Esophagus squamous epithelium (tissue), 5 donors: ENCODE results near the gene SNX24. TPM values are rescaled to one million over a fixed set of nuclear protein-coding genes. Genes with fewer than 3 reads are reported as not detected.

Experiments used
- DNase-seq: peaks from one replicate; lab custom pipeline; 2025; lab: John Stamatoyannopoulos, UW
- H3K27ac ChIP-seq, 4 donors: fragments of 200-600 bp; sonication (generic); one replicate each; pipeline ENCODE4 v1.5.1; 2016 to 2019; ENCODE audit warnings: mild to moderate bottlenecking in 1 of 4
- H3K27me3 ChIP-seq, 4 donors: fragments of 200-600 bp; sonication (generic); 1 replicate in 3 of 4; 2 replicates in 1 of 4; pipeline versions ENCODE4 v1.5.1 to v1.6.0; 2017 to 2021; ENCODE audit warnings: antibody characterized with exemption in 1 of 4
- H3K36me3 ChIP-seq, 3 donors: fragments of 200-600 bp; sonication (generic); one replicate each; pipeline ENCODE4 v1.5.1; 2016 to 2019
- H3K4me1 ChIP-seq, 3 donors: fragments of 200-600 bp; sonication (generic); one replicate each; pipeline ENCODE4 v1.5.1; 2017 to 2019
- H3K4me3 ChIP-seq, 4 donors: fragments of 200-600 bp; sonication (generic); 1 replicate in 3 of 4; 2 replicates in 1 of 4; pipeline ENCODE4 v1.5.1; 2016 to 2019; ENCODE audit warnings: mild to moderate bottlenecking in 2 of 4, moderate library complexity in 1 of 4
- H3K9me3 ChIP-seq, 3 donors: fragments of 200-600 bp; sonication (generic); one replicate each; pipeline ENCODE4 v1.5.1; 2016 to 2019
- CTCF ChIP-seq, 6 experiments: fragments of 450-650 bp in 4 of 6; fragments of 200-600 bp in 2 of 6; sonication (generic) in 2 of 6; IDR thresholded peaks; one replicate each; pipeline ENCODE4 v1.5.1; 2016 to 2019; ENCODE audit warnings: antibody characterized with exemption in 6 of 6, mild to moderate bottlenecking in 4 of 6, moderate library complexity in 4 of 6
- POLR2A ChIP-seq, 4 donors: fragments of 450-650 bp; IDR thresholded peaks; one replicate each; pipeline ENCODE4 v1.6.1; 2017; ENCODE audit warnings: antibody characterized with exemption in 4 of 4, mild to moderate bottlenecking in 4 of 4, moderate library complexity in 3 of 4
- WGBS, 2 donors: methylation state at CpG; one replicate each; pipeline ENCODE4 v1.1.5; 2018; 5-methylcytosine and 5-hydroxymethylcytosine counted together
- intact Hi-C: fragments of 100-400 bp; cut with DNase I; formaldehyde crosslinking; loops from one replicate; pipeline ENCODE4 v1.15.0; 2022
- total RNA-seq, 4 donors: library from RNA; depleted of rRNA; stranded (reverse); fragments of >200 nt; gene quantifications; one replicate each; pipeline ENCODE4 v1.1.0, GENCODE V29; 2016
- donor health status: DM: yes; HTN: yes; CAD: no.

The SNX24 gene
- total RNA-seq, 4 donors from 2014 or later: 24.4 to 35.3 (median 28.6) TPM

DNA sequence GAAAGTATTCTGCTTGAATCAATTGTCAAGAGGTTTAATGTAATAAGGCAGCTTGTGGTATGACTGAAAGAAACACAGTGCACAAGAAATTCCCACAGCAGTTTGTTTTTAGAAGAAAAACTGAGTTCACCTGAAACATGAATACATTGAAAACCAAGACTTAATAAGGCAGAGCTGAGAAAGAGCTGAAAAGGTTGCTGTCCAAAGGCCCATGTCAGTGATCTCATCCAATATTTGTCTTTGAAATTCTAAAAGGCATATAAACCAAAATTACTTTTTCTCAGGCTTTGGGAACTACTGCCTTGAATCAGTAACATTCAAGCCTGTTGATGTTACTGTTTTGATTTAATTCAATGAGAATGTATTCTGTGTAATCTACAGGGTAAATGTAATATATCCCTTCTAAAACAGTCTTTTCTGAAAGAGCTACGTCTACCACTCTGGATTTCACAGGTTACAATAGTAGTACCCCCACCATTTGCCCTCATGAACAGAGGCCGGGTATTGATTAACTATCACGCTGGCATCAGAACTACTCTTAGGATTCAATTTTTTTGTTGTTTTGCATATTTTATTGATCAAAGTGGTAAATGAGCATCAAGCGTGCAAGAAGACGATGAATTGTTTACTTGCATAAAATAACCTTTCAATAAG lies 133.4 kb downstream of the SNX24 start:
- Histone ChIP-seq H3K9me3 (no peaks in the 10 kb centered on the region), H3K27ac (no peak overlapping the region), H3K4me3 (no peak overlapping the region), H3K36me3 (no peaks in the 10 kb centered on the region), H3K27me3 (no peaks in the 10 kb centered on the region), H3K4me1 (no peaks in the 10 kb centered on the region)
- WGBS, 2 donors: 95 to 96% methylated on average over 5 of the region's 5 CpGs
- DNase-seq: no peak
- no peak for TF ChIP-seq CTCF (IDR thresholded peaks at IDR 0.05)
- intact Hi-C loops: no loop called here

GRCh38 chr5:122981846-122982245 lies 136.4 kb downstream of the SNX24 start:
- no peak overlapping the region for H3K27ac ChIP-seq
- intact Hi-C loops: no loop called here
- H3K4me1 ChIP-seq: no peaks in the 10 kb centered on the region
- WGBS, 2 donors: 43 to 69% methylated on average over 2 of the region's 2 CpGs
- TF ChIP-seq POLR2A (IDR thresholded peaks at IDR 0.05) (no peak), CTCF (IDR thresholded peaks at IDR 0.05) (no peak)
- no peaks in the 10 kb centered on the region for H3K27me3 ChIP-seq
- no peak overlapping the region for H3K4me3 ChIP-seq
- H3K36me3 ChIP-seq: peaks cover 0 to 4% (median 0%) of the 10 kb centered on the region in 3 donors
- DNase-seq: no peak
- H3K9me3 ChIP-seq: no peaks in the 10 kb centered on the region

- TF ChIP-seq CTCF (IDR thresholded peaks at IDR 0.05) (no peak), POLR2A (IDR thresholded peaks at IDR 0.05) (no peak)
- H3K4me1 ChIP-seq: no peaks in the 10 kb centered on the region
- peaks cover 0 to 4% (median 0%) of the 10 kb centered on the region in 3 donors for H3K36me3 ChIP-seq
- no peak overlapping the region for H3K27ac ChIP-seq
- H3K9me3 ChIP-seq: no peaks in the 10 kb centered on the region
- H3K27me3 ChIP-seq: no peaks in the 10 kb centered on the region
- intact Hi-C loops: no loop called here
- no peak overlapping the region for H3K4me3 ChIP-seq
- WGBS, 2 donors: 0% methylated on average over 1 of the region's 1 CpG
- no peak for DNase-seq
These were observed 137.0 kb downstream of the SNX24 start for GRCh38 chr5:122982376-122982775.

DNA sequence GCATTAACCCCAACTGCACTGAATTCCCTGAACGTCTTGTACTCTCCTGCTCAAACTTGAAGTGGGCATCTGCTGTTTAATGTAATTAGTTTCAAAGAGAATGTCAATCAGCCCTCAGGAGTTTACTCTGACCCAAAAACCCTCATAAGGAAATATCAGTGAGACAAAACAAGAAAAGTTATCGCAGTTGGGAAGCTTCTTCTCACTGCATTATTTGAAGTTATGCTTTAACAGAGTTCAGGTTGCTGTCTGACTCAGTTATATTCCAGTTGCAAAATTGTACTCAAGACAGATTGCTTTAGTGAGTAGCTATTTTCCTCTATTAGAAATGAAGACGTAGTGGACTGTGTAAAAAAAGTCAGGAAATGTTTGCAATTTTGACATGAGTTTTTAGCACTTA lies 139.0 kb downstream of the SNX24 start:
- H3K9me3 ChIP-seq: no peaks in the 10 kb centered on the region
- TF ChIP-seq CTCF (IDR thresholded peaks at IDR 0.05): no peak
- no peak for TF ChIP-seq POLR2A (IDR thresholded peaks at IDR 0.05)
- intact Hi-C loops: no loop called here
- peaks cover 0 to 4% (median 0%) of the 10 kb centered on the region in 3 donors for H3K36me3 ChIP-seq
- no peak overlapping the region for H3K27ac ChIP-seq
- H3K4me1 ChIP-seq: no peaks in the 10 kb centered on the region
- no peak overlapping the region for H3K4me3 ChIP-seq
- DNase-seq: no peak
- 85 to 86% methylated on average over 3 of the region's 3 CpGs for WGBS, 2 donors
- no peaks in the 10 kb centered on the region for H3K27me3 ChIP-seq

- H3K4me3 ChIP-seq: no peak overlapping the region
- no peaks in the 10 kb centered on the region for H3K9me3 ChIP-seq
- WGBS, 2 donors: 90 to 93% methylated on average over 4 of the region's 4 CpGs
- no peak for DNase-seq
- no peak overlapping the region for H3K27ac ChIP-seq
- H3K27me3 ChIP-seq: no peaks in the 10 kb centered on the region
- peaks cover 0 to 4% (median 0%) of the 10 kb centered on the region in 3 donors for H3K36me3 ChIP-seq
- intact Hi-C loops: no loop called here
- H3K4me1 ChIP-seq: no peaks in the 10 kb centered on the region
- TF ChIP-seq CTCF (IDR thresholded peaks at IDR 0.05) (no peak), POLR2A (IDR thresholded peaks at IDR 0.05) (no peak)
These were observed 139.7 kb downstream of the SNX24 start for GRCh38 chr5:122985006-122985700.
